Activated CD4-positive, alpha-beta T cell treated with anti-CD3 and anti-CD28 coated beads, Interleukin-2, amount 50 U/mL, for 24 hours (primary cell): ENCODE results near the gene FAM3B.

ENCODE experiments used
- DNase-seq, 2 donors: peaks; one replicate each; pipeline ENCODE4 v3.0.0-alpha.2; 2020; ENCODE audit warnings: low read depth in 1 of 2, low spot score in 1 of 2

The FAM3B gene

GRCh38 chr21:41318218-41318617, 1.6 kb downstream of the FAM3B start:
- no peak for DNase-seq

GRCh38 chr21:41319273-41319672, 2.7 kb downstream of the FAM3B start:
- no peak for DNase-seq

GRCh38 chr21:41321211-41321907, 4.8 kb downstream of the FAM3B start:
- no peak for DNase-seq

- no peak for DNase-seq
Measured at GRCh38 chr21:41321908-41322495, 5.4 kb downstream of the FAM3B start.

GRCh38 chr21:41322496-41323382, 6.1 kb downstream of the FAM3B start:
- no peak for DNase-seq

- DNase-seq = no peak
Measured at GRCh38 chr21:41325138-41325912, 8.7 kb downstream of the FAM3B start.

GRCh38 chr21:41326414-41327080, 9.9 kb downstream of the FAM3B start:
- no peak for DNase-seq

- DNase-seq = no peak
Measured at GRCh38 chr21:41327753-41328152, 11.2 kb downstream of the FAM3B start.

- no peak for DNase-seq
Measured at GRCh38 chr21:41328660-41329607, 12.3 kb downstream of the FAM3B start.

GRCh38 chr21:41333752-41334151, 17.2 kb downstream of the FAM3B start:
- DNase-seq = no peak

- no peak for DNase-seq
Measured at GRCh38 chr21:41337515-41337914, 20.9 kb downstream of the FAM3B start.

- no peak for DNase-seq
Measured at GRCh38 chr21:41338455-41338854, 21.9 kb downstream of the FAM3B start.

- DNase-seq = no peak
Measured at GRCh38 chr21:41342035-41342434, 25.4 kb downstream of the FAM3B start.

GRCh38 chr21:41344146-41344545, 27.5 kb downstream of the FAM3B start:
- no peak for DNase-seq

- DNase-seq = no peak
Measured at GRCh38 chr21:41345356-41345755, 28.8 kb downstream of the FAM3B start.

- no peak for DNase-seq
Measured at GRCh38 chr21:41345934-41346685, 29.5 kb downstream of the FAM3B start.

- DNase-seq = no peak
Measured at GRCh38 chr21:41346758-41347157, 30.2 kb downstream of the FAM3B start.

GRCh38 chr21:41348434-41348833, 31.8 kb downstream of the FAM3B start:
- DNase-seq = no peak

GRCh38 chr21:41349126-41349525, 32.5 kb downstream of the FAM3B start:
- DNase-seq = no peak
